Measurements from ENCODE around the gene CALU. TPM values are rescaled to one million over a fixed set of nuclear protein-coding genes. Genes with fewer than 3 reads are reported as not detected.

The CALU gene
- total RNA-seq, 4 donors from 2014 or later = 23.6 to 1,780 (median 44.0) TPM

- H3K27me3 ChIP-seq = no peaks in the 10 kb centered on the region
- 89 to 100% methylated on average over 1 to 11 of the region's 11 CpGs for WGBS, 2 donors (ENCODE audit: low coverage in 1 of 2)
- H3K27ac ChIP-seq = no peak overlapping the region
- H3K9me3 ChIP-seq = no peaks in the 10 kb centered on the region
- H3K36me3 ChIP-seq = no peaks in the 10 kb centered on the region
- TF ChIP-seq EP300 (IDR thresholded peaks at IDR 0.05; ENCODE audit: low read depth) = no peak
- TF ChIP-seq POLR2AphosphoS5 (IDR thresholded peaks at IDR 0.05) = no peak
- no peak for TF ChIP-seq POLR2A (IDR thresholded peaks at IDR 0.05)
- no peak for TF ChIP-seq CTCF (IDR thresholded peaks at IDR 0.05)
- H3K4me1 ChIP-seq = no peaks in the 10 kb centered on the region
- DNase-seq = no peak
- intact Hi-C loops (cut with DNase I; ENCODE audit: low total_unique reads) (no loop called here), in situ Hi-C loops (cut with MboI; ENCODE audit: low pct_ligation_motif_present in 1 of 4, low pct_unique_long_range_greater_than_20kb in 1 of 4, low sequenced_read_pairs in 3 of 4) (no loop called here)
- H3K4me3 ChIP-seq = no peak overlapping the region
These were observed 72.7 kb downstream of the CALU start for GRCh38 chr7:128811631-128812430.

- H3K36me3 ChIP-seq = no peaks in the 10 kb centered on the region
- intact Hi-C loops (cut with DNase I; ENCODE audit: low total_unique reads) = no loop called here
- peak; percentile 22 for DNase-seq
- 39 to 60% methylated on average over 2 to 11 of the region's 11 CpGs for WGBS, 2 donors (ENCODE audit: low coverage in 1 of 2)
- no peak overlapping the region for H3K4me3 ChIP-seq
- TF ChIP-seq POLR2AphosphoS5 (IDR thresholded peaks at IDR 0.05) = no peak
- no peak overlapping the region for H3K27ac ChIP-seq
- no peaks in the 10 kb centered on the region for H3K9me3 ChIP-seq
- H3K27me3 ChIP-seq = no peaks in the 10 kb centered on the region
- in situ Hi-C loops (cut with MboI; ENCODE audit: low pct_ligation_motif_present in 1 of 4, low pct_unique_long_range_greater_than_20kb in 1 of 4, low sequenced_read_pairs in 3 of 4) = no loop called here
- H3K4me1 ChIP-seq = no peaks in the 10 kb centered on the region
These were observed 73.5 kb downstream of the CALU start for GRCh38 chr7:128812514-128813168.

GRCh38 chr7:128814499-128814898 lies 75.3 kb downstream of the CALU start:
- Histone ChIP-seq H3K27ac (no peak overlapping the region), H3K36me3 (no peaks in the 10 kb centered on the region), H3K4me3 (no peak overlapping the region), H3K4me1 (no peaks in the 10 kb centered on the region), H3K9me3 (no peaks in the 10 kb centered on the region), H3K27me3 (no peaks in the 10 kb centered on the region)
- in situ Hi-C loops (cut with MboI; ENCODE audit: low pct_ligation_motif_present in 1 of 4, low pct_unique_long_range_greater_than_20kb in 1 of 4, low sequenced_read_pairs in 3 of 4) = no loop called here
- intact Hi-C loops (cut with DNase I; ENCODE audit: low total_unique reads) = no loop called here
- DNase-seq = no peak
- TF ChIP-seq POLR2AphosphoS5 (IDR thresholded peaks at IDR 0.05) (no peak), CTCF (IDR thresholded peaks at IDR 0.05) (no peak), EP300 (IDR thresholded peaks at IDR 0.05; ENCODE audit: low read depth) (no peak), POLR2A (IDR thresholded peaks at IDR 0.05) (no peak)
- 89 to 100% methylated on average over 1 to 6 of the region's 6 CpGs for WGBS, 2 donors (ENCODE audit: low coverage in 1 of 2)

DNA sequence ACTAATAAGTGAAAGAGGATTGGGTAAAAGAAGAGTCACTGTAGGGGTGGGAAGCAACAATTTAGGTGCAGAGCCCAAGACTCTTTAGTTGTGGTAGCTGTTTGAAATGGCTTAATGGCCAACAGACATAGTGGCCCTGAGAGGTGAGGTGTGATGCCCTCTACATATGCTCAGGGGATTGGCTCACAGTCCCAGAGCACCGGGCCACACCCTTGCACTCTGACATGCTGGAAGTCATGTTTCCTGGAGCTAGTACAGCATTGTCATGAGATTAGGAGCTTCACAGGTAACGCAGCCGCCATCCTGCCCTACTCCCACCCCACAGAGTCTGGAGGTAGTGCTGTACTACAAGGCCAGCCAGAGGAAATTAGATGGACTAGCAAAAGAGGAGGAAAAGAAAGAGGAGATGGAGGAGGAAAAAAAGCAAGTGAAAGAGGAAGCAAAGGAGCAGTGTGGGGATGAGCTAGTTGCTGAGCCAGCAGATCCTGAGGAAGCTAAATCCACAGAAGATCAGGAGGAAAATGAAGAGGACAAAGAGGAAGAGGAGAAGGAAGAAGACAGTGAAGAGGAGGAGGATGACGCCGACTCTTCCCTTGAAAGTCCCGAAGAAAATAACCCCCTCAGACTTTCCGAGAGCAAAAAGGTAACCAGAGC lies 76.3 kb downstream of the CALU start:
- Histone ChIP-seq H3K27me3 (no peaks in the 10 kb centered on the region), H3K36me3 (no peaks in the 10 kb centered on the region), H3K9me3 (no peaks in the 10 kb centered on the region), H3K27ac (no peak overlapping the region), H3K4me1 (no peaks in the 10 kb centered on the region), H3K4me3 (no peak overlapping the region)
- intact Hi-C loops (cut with DNase I; ENCODE audit: low total_unique reads) (no loop called here), in situ Hi-C loops (cut with MboI; ENCODE audit: low pct_ligation_motif_present in 1 of 4, low pct_unique_long_range_greater_than_20kb in 1 of 4, low sequenced_read_pairs in 3 of 4) (no loop called here)
- WGBS, 2 donors (ENCODE audit: low coverage in 1 of 2) = 61 to 75% methylated on average over 6 to 7 of the region's 7 CpGs
- TF ChIP-seq POLR2AphosphoS5 (IDR thresholded peaks at IDR 0.05) (no peak), EP300 (IDR thresholded peaks at IDR 0.05; ENCODE audit: low read depth) (no peak), CTCF (IDR thresholded peaks at IDR 0.05) (no peak), POLR2A (IDR thresholded peaks at IDR 0.05) (no peak)
- DNase-seq = no peak
